H1 (cell line): Measurements from ENCODE around the gene COMMD7. TPM values are rescaled to one million over a fixed set of nuclear protein-coding genes. Genes with fewer than 3 reads are reported as not detected.

Source experiments
- CEBPB ChIP-seq: IDR thresholded peaks from 2 replicates; pipeline ENCODE4 v1.6.1; 2012; ENCODE audit warnings: low read depth, low read length
- RBBP5 ChIP-seq: IDR thresholded peaks from 2 replicates; pipeline ENCODE4 v1.7.1; 2012; ENCODE audit warnings: low read depth, mild to moderate bottlenecking, inconsistent platforms, low read length, moderate library complexity, borderline replicate concordance
- SIN3A ChIP-seq, 2 experiments: IDR thresholded peaks in 1 of 2; conservative IDR thresholded peaks in 1 of 2; 2 replicates each; pipeline ENCODE4 v1.6.1; 2011 to 2012; ENCODE audit warnings: low read length in 2 of 2, improper control_type of control experiment in 1 of 2, low read depth in 1 of 2, mild to moderate bottlenecking in 1 of 2
- SP1 ChIP-seq: IDR thresholded peaks from 2 replicates; pipeline ENCODE4 v1.6.1; 2011; ENCODE audit warnings: low read depth, low read length
- polyA plus RNA-seq, 7 experiments: library from polyadenylated mRNA; depleted of rRNA in 3 of 7; stranded (reverse) in 5 of 7; unstranded in 2 of 7; fragments of >200 nt in 5 of 7; fragments of 200-250 nt in 2 of 7; gene quantifications; 1 replicate in 5 of 7; 2 replicates in 1 of 7; 4 replicates in 1 of 7; pipeline versions ENCODE4 v1.2.1 to v1.2.3, GENCODE V29; 2011 to 2013; ENCODE audit warnings: missing spikeins in 2 of 7, mixed read lengths in 2 of 7
- total RNA-seq: library from RNA; stranded (reverse); fragmentation: NEBNext Ultra II Directional; extraction: Animal tissue kit (Norgen Biotek cat#: 25700); gene quantifications from 2 replicates; pipeline ENCODE4 v1.2.1, GENCODE V29; 2021

The COMMD7 gene
- total and polyA plus RNA-seq, 2 of the 8 experiments (the other 6 are each of a cell fraction or from before 2014, with no cell fraction given), result 39.4 to 48.9 TPM

DNA sequence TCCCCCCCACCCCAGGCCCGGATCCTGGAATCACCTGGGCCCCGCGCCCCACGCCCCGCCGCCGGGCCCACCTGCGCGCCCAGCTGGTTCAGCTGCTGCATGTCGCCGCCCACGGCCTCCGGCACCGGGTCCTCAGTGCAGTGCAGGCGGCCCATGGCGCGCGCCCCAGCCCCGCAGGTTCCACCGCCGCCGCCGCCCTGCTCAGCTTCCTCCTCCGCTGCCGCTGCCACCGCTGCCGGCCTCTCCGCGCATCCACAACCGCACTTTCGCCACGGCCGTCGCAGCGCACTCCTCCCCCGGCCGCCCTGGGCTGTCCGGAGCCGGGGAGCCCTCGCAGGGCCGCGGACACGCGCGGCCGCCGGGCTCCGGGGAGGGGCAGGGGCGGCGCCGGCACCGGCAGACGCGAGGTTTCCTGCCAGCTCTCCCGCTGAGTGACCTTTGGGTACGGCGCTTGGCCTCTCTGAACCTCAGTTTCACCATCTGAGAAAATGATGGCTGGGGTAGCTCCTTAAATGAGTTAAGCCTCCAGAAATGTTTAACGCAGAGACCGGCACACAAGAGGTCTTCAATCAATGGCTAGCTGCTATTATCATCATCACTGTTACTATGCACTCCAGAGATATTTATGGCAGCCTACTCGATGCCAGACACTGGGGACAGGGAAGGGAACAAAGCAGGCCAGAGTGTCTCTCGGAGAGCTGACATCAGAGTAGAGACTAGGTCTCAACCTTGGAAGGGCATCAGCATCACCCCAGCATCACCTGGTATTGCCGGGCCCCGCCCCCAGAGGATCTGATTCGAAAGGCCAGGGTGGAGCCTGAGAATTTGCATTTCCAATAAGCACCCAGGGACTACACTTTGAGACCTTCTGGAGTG is at the start of gene COMMD7 (continued):
- peak in 1 of 2 experiments; percentile 31; a peak in 2 of 4 replicates for TF ChIP-seq SIN3A (conservative IDR thresholded peaks at IDR 0.05 in 1 of 2, IDR thresholded peaks at IDR 0.05 in 1 of 2; ENCODE audit: low read depth in 1 of 2, low read length in 2 of 2)
- no peak for TF ChIP-seq SP1
- no peak for TF ChIP-seq CEBPB
- no peak for TF ChIP-seq RBBP5
